Ovary (tissue), 9 donors: Measurements from ENCODE around the gene OLA1. TPM values are rescaled to one million over a fixed set of nuclear protein-coding genes. Genes with fewer than 3 reads are reported as not detected.

Source experiments
- DNase-seq, 5 donors: peaks; one replicate each; pipeline ENCODE4 v3.0.0-alpha.2; 2019 to 2020
- H3K27ac ChIP-seq, 2 donors: fragments of 200-600 bp; one replicate each; pipeline versions ENCODE4 v1.5.1 to v1.8.0; 2019 to 2022
- H3K27me3 ChIP-seq: fragments of 200-600 bp; one replicate; pipeline ENCODE4 v1.8.0; 2022
- H3K36me3 ChIP-seq: fragments of 200-600 bp; sonication (generic); one replicate; pipeline ENCODE4 v1.5.1; 2019
- H3K4me1 ChIP-seq: one replicate; pipeline ENCODE4 v1.8.1; 2013; ENCODE audit warnings: mild to moderate bottlenecking, moderate library complexity; ENCODE audit not compliant: insufficient read depth
- H3K4me3 ChIP-seq: fragments of 200-600 bp; sonication (generic); one replicate; pipeline ENCODE4 v1.5.1; 2017
- H3K9me3 ChIP-seq, 2 donors: fragments of 200-600 bp in 1 of 2; sonication (generic) in 1 of 2; one replicate each; pipeline versions ENCODE4 v1.5.1 to v1.8.1; 2013 to 2019; ENCODE audit warnings: mild to moderate bottlenecking in 1 of 2, moderate library complexity in 1 of 2
- EP300 ChIP-seq: sonication (generic); formaldehyde crosslinking; IDR thresholded peaks from one replicate; pipeline ENCODE4 v1.6.1; 2017; ENCODE audit warnings: antibody characterized with exemption
- POLR2A ChIP-seq: fragments of 450-650 bp; IDR thresholded peaks from one replicate; pipeline ENCODE4 v1.6.1; 2017; ENCODE audit warnings: antibody characterized with exemption, mild to moderate bottlenecking, moderate library complexity
- WGBS, 3 donors: extraction: QIAGEN DNeasy Blood & Tissue Kit in 1 of 3; methylation state at CpG; one replicate each; pipeline versions ENCODE4 v1.1.5 to v1.1.7; 2013 to 2017; 5-methylcytosine and 5-hydroxymethylcytosine counted together
- intact Hi-C, 4 donors: fragments of 100-400 bp; cut with DNase I; formaldehyde crosslinking; loops; one replicate each; pipeline versions ENCODE4 v1.11.0 to v1.15.1; 2022 to 2023
- polyA plus RNA-seq, 2 donors: library from polyadenylated mRNA; stranded (reverse); fragments of 200-250 nt in 1 of 2; fragments of 350-450 nt in 1 of 2; fragmentation: Illumina TruSeq in 1 of 2; extraction: RNeasy Lipid Tissue Mini Kit (QIAGEN cat#74804) in 1 of 2; gene quantifications; one replicate each; pipeline ENCODE4 v1.2.3, GENCODE V29; 2013 to 2014
- total RNA-seq, 7 donors: library from RNA; depleted of rRNA in 2 of 7; stranded (reverse); fragments of >200 nt in 2 of 7; fragmentation: NEBNext Ultra II Directional in 3 of 7; extraction: Animal tissue kit (Norgen Biotek cat#: 25700) in 3 of 7; gene quantifications; one replicate each; pipeline versions ENCODE4 v1.1.0 to v1.2.4, GENCODE V29; 2016 to 2023
- TF ChIP-seq, protein P1 (sequence below), 3 donors: fragments of 450-650 bp in 2 of 3; fragments of 200-600 bp in 1 of 3; IDR thresholded peaks; one replicate each; pipeline versions ENCODE4 v1.5.1 to v1.8.0; 2016 to 2022; ENCODE audit warnings: antibody characterized with exemption in 3 of 3, mild to moderate bottlenecking in 1 of 3
- donor health status: DM: no; HTN: no; CAD: no; lungs with moderate emphysema.
- donor health status: DM: no; HTN: no; CAD: no.
- donor health status: Bipolar disorder and iron deficiency.
- donor health status: DM: yes; HTN: yes; CAD: no.
- donor health status: DM: no; HTN: no; CAD: no.
- donor health status: DM: yes; HTN: yes; CAD: no.

The OLA1 gene
- total and polyA plus RNA-seq, 9 donors: 25.6 to 127 (median 45.2) TPM

DNA sequence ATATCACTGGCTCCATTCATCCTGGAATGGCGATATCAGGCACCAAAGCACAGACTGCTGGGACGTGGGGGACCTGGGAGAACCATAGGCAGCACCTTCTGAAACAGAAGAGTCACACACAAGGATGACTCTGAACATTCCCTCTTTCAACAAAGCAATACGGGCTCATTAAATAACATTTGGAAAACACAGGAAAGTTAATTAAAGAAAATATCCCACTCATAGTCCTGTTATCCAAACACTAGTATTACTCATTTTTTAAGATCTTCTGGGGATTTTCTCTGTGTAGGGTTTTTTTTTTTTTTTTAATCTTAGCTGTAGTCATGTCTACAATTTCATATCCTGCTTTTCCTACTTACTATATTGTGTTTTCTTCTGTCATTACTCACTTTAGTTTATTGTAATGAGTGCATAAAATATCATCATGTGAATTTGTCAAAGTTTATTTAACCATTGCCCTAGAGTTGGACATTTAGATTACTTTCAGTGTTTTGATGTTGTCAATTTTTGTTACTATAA is 213.2 kb downstream of the OLA1 start:
- intact Hi-C loops: no loop called here
- H3K36me3 ChIP-seq: no peaks in the 10 kb centered on the region
- no peak for DNase-seq

DNA sequence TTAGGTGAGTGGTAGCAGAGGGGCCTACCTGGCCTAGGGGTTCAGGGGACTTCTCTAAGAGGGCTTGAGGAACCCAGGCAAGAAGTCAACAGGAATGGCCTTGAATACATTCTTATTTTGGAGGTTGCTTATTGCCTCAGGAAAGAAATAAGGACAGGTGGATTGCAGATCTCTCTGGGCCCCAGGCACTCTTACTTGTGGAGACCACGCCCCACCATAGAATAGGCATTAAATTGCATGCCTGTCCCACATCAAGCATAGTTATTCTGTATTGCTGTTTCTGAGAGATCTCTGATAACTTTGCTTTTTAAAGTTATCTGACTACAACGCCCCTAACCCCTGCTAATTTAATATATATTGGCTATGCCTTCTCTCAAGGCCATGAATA is 215.2 kb downstream of the OLA1 start:
- Histone ChIP-seq H3K27me3 (no peaks in the 10 kb centered on the region), H3K4me1 (no peaks in the 10 kb centered on the region), H3K27ac (no peak overlapping the region), H3K9me3 (no peaks in the 10 kb centered on the region), H3K4me3 (no peak overlapping the region), H3K36me3 (no peaks in the 10 kb centered on the region)
- WGBS, 3 donors: 95 to 98% (median 97%) methylated on average over 2 of the region's 2 CpGs
- intact Hi-C loops: no loop called here
- TF ChIP-seq EP300: no peak
- no peak for TF ChIP-seq POLR2A
- TF ChIP-seq, protein P1, sequence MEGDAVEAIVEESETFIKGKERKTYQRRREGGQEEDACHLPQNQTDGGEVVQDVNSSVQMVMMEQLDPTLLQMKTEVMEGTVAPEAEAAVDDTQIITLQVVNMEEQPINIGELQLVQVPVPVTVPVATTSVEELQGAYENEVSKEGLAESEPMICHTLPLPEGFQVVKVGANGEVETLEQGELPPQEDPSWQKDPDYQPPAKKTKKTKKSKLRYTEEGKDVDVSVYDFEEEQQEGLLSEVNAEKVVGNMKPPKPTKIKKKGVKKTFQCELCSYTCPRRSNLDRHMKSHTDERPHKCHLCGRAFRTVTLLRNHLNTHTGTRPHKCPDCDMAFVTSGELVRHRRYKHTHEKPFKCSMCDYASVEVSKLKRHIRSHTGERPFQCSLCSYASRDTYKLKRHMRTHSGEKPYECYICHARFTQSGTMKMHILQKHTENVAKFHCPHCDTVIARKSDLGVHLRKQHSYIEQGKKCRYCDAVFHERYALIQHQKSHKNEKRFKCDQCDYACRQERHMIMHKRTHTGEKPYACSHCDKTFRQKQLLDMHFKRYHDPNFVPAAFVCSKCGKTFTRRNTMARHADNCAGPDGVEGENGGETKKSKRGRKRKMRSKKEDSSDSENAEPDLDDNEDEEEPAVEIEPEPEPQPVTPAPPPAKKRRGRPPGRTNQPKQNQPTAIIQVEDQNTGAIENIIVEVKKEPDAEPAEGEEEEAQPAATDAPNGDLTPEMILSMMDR (IDR thresholded peaks at IDR 0.05): no peak
- no peak for DNase-seq

More for the DNA sequence above, 213.2 kb downstream of the OLA1 start:
- H3K4me1 ChIP-seq: peaks cover 3% of the 10 kb centered on the region
- H3K4me3 ChIP-seq: no peak overlapping the region
- 69 to 79% (median 74%) methylated on average over 3 of the region's 3 CpGs for WGBS, 3 donors
- no peaks in the 10 kb centered on the region for H3K9me3 ChIP-seq
- no peaks in the 10 kb centered on the region for H3K27me3 ChIP-seq
- no peak overlapping the region for H3K27ac ChIP-seq
- no peak for TF ChIP-seq EP300

DNA sequence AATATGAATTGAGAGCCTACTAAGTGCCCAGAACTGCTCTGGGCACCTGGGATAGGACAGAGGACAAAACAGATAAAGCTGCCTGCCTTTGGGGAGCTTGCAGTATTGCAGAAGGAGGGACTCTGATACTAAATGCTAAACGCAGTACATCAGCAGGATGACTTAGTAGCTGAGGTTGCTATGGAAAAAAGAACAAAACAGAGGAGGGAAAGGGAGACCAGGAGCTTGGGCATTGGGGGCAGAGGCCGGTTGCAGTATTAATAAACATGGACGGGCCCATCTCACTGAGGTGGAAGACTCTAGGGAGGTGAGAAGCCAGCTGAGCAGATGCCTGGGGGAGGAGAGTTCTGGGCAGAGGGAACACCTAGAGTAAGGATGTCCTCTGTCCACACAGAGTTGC is 217.1 kb downstream of the OLA1 start:
- Histone ChIP-seq H3K4me1 (no peaks in the 10 kb centered on the region), H3K27me3 (no peaks in the 10 kb centered on the region), H3K9me3 (no peaks in the 10 kb centered on the region), H3K36me3 (no peaks in the 10 kb centered on the region), H3K27ac (no peak overlapping the region), H3K4me3 (no peak overlapping the region)
- intact Hi-C loops: no loop called here
- DNase-seq: no peak
- WGBS, 3 donors: 58 to 61% (median 60%) methylated on average over 3 of the region's 3 CpGs
- TF ChIP-seq, protein P1 (IDR thresholded peaks at IDR 0.05): no peak
- TF ChIP-seq POLR2A (no peak), EP300 (no peak)

DNA sequence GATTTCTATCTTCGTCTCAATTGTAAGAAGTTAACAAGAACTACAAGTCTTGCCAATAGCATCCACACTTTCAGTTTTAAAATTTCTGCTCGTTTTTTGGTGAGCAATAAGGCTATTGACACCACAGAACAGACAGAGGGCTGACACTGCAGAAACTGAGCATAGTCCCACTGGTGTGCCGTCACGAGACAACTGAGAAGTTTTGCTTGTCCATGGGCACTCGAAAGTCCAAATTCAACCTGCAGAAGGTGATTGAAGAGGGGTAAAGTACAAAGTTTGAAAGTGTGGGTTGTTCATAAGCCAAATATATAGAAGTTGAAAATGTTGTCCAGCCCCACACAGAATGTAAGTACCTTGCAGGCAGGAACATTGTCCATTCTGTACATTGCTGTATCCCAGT is 219.4 kb downstream of the OLA1 start:
- Histone ChIP-seq H3K36me3 (no peaks in the 10 kb centered on the region), H3K27me3 (no peaks in the 10 kb centered on the region), H3K4me1 (no peaks in the 10 kb centered on the region), H3K27ac (no peak overlapping the region), H3K4me3 (no peak overlapping the region), H3K9me3 (no peaks in the 10 kb centered on the region)
- intact Hi-C loops: loop anchor here in 1 of 4 donors (5.0 kb wide), 1 partner anchor 67 kb away; no protein-coding TSS in a partner anchor
- TF ChIP-seq POLR2A: no peak
- TF ChIP-seq, protein P1 (IDR thresholded peaks at IDR 0.05): no peak
- TF ChIP-seq EP300: no peak
- WGBS, 3 donors: 76 to 78% (median 76%) methylated on average over 5 of the region's 5 CpGs
- no peak for DNase-seq

DNA sequence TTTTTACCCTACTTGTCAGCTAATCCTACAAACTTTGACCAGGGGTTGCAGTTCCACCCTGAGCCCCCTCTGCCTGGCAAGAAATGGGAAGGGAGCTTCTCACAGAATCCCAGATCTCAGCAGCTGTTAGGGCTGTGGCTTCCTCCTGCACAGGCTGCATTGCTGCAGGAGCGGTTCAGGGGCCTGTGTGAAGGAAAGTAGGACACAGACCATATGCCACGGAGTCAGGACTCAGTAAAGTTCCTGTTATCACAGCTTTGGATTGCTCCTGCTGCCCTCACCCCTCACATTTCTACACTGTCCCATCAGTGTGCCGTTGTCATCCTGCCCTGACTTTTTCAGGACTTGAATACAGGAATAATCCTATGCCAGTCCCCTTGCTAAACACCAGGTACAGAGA is 220.4 kb downstream of the OLA1 start:
- Histone ChIP-seq H3K27ac (no peak overlapping the region), H3K4me1 (no peaks in the 10 kb centered on the region), H3K27me3 (no peaks in the 10 kb centered on the region), H3K9me3 (no peaks in the 10 kb centered on the region), H3K4me3 (no peak overlapping the region), H3K36me3 (no peaks in the 10 kb centered on the region)
- 43 to 59% (median 51%) methylated on average over 3 of the region's 3 CpGs for WGBS, 3 donors
- no peak for DNase-seq
- intact Hi-C loops: loop anchor here in 1 of 4 donors (5.0 kb wide), 1 partner anchor 66 kb away; no protein-coding TSS in a partner anchor
- TF ChIP-seq EP300 (no peak), POLR2A (no peak)
- TF ChIP-seq, protein P1 (IDR thresholded peaks at IDR 0.05): no peak
